Adrenal gland (tissue), 12 donors: Measurements from ENCODE around the gene SOHLH1. TPM values are rescaled to one million over a fixed set of nuclear protein-coding genes. Genes with fewer than 3 reads are reported as not detected.

Source experiments
- DNase-seq, 7 donors: peaks; one replicate each; pipeline ENCODE4 v3.0.0-alpha.2; 2019 to 2020
- H3K27ac ChIP-seq, 5 donors: fragments of 200-600 bp; sonication (generic) in 4 of 5; 1 replicate in 3 of 5; 2 replicates in 2 of 5; pipeline versions ENCODE4 v1.5.1 to v1.8.0; 2016 to 2020; ENCODE audit warnings: mild to moderate bottlenecking in 1 of 5
- H3K27me3 ChIP-seq: fragments of 200-600 bp; 2 replicates; pipeline ENCODE4 v1.8.0; 2021
- H3K36me3 ChIP-seq, 2 donors: fragments of 200-600 bp; replicated peaks in 1 of 2; 1 replicate in 1 of 2; 2 replicates in 1 of 2; pipeline versions ENCODE4 v1.5.1 to v1.8.0; 2018 to 2022
- H3K4me1 ChIP-seq, 2 donors: fragments of 200-600 bp; replicated peaks in 1 of 2; 1 replicate in 1 of 2; 2 replicates in 1 of 2; pipeline versions ENCODE4 v1.5.1 to v1.8.0; 2018 to 2021
- H3K4me3 ChIP-seq, 4 donors: fragments of 200-600 bp; sonication (generic) in 3 of 4; one replicate each; pipeline ENCODE4 v1.5.1; 2016 to 2018
- H3K9me3 ChIP-seq, 3 donors: fragments of 200-600 bp; sonication (generic) in 1 of 3; replicated peaks in 1 of 3; 1 replicate in 2 of 3; 2 replicates in 1 of 3; pipeline versions ENCODE4 v1.5.1 to v1.8.0; 2016 to 2021
- POLR2A ChIP-seq, 2 donors: fragments of 450-650 bp; IDR thresholded peaks; one replicate each; pipeline ENCODE4 v1.6.1; 2017; ENCODE audit warnings: antibody characterized with exemption in 2 of 2, mild to moderate bottlenecking in 2 of 2, moderate library complexity in 1 of 2
- WGBS, 4 donors: extraction: QIAGEN DNeasy Blood & Tissue Kit in 2 of 4; methylation state at CpG; one replicate each; pipeline versions ENCODE4 v1.1.5 to v1.1.7; 2013 to 2017; 5-methylcytosine and 5-hydroxymethylcytosine counted together
- intact Hi-C, 2 donors: fragments of 100-400 bp; cut with DNase I; formaldehyde crosslinking; loops; one replicate each; pipeline versions ENCODE4 v1.14.1 to v1.15.0; 2022 to 2023
- polyA plus RNA-seq, 3 donors: library from polyadenylated mRNA; stranded (reverse); fragments of 200-250 nt in 2 of 3; fragments of 350-450 nt in 1 of 3; fragmentation: Illumina TruSeq in 1 of 3; extraction: RNeasy Lipid Tissue Mini Kit (QIAGEN cat#74804) in 1 of 3; gene quantifications; one replicate each; pipeline ENCODE4 v1.2.3, GENCODE V29; 2013 to 2014
- total RNA-seq, 9 donors: library from RNA; depleted of rRNA in 4 of 9; stranded (reverse); fragments of >200 nt in 4 of 9; fragments of 120-200 nt in 1 of 9; fragmentation: NEBNext Ultra II Directional in 1 of 9; extraction: Animal tissue kit (Norgen Biotek cat#: 25700) in 1 of 9; gene quantifications; one replicate each; pipeline versions ENCODE4 v1.1.0 to v1.2.4, GENCODE V29; 2013 to 2023
- TF ChIP-seq, protein P1 (sequence below), 6 experiments: fragments of 450-650 bp in 4 of 6; fragments of 200-600 bp in 2 of 6; sonication (generic) in 1 of 6; IDR thresholded peaks; 1 replicate in 5 of 6; 2 replicates in 1 of 6; pipeline versions ENCODE4 v1.5.1 to v1.8.0; 2016 to 2021; ENCODE audit warnings: antibody characterized with exemption in 6 of 6, mild to moderate bottlenecking in 2 of 6, moderate library complexity in 1 of 6
- donor health status: healthy with polysubstance abuse.
- donor health status: Bipolar disorder and iron deficiency.
- donor health status: DM: yes; HTN: yes; CAD: no.
- donor health status: DM: no; HTN: no; CAD: no.
- donor health status: DM: no; HTN: no; CAD: no.
- donor health status: DM: yes; HTN: yes; CAD: no.

The SOHLH1 gene
- total and polyA plus RNA-seq, 12 donors: not detected

DNA sequence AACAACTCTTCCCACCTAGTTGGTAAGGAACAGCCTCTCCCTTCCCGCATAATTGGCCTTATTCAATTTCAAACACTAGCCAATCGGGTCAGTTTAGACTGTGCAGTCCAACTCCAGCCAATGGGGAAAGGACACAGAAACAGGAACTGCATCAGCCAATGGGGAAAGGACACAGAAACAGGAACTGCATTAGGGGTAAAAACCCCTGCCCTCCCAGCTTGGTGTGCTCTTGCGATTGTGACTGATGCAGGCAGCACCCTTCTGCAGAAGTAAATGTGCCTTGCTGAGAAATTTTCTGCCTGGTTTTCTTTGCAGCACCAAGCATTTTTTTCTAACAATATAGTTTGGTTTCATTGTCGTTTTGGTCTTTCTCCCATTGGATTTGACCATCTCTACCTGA is 51.4 kb downstream of the SOHLH1 start:
- peaks cover under 1% of the 10 kb centered on the region for H3K27me3 ChIP-seq
- intact Hi-C loops: no loop called here
- TF ChIP-seq, protein P1, sequence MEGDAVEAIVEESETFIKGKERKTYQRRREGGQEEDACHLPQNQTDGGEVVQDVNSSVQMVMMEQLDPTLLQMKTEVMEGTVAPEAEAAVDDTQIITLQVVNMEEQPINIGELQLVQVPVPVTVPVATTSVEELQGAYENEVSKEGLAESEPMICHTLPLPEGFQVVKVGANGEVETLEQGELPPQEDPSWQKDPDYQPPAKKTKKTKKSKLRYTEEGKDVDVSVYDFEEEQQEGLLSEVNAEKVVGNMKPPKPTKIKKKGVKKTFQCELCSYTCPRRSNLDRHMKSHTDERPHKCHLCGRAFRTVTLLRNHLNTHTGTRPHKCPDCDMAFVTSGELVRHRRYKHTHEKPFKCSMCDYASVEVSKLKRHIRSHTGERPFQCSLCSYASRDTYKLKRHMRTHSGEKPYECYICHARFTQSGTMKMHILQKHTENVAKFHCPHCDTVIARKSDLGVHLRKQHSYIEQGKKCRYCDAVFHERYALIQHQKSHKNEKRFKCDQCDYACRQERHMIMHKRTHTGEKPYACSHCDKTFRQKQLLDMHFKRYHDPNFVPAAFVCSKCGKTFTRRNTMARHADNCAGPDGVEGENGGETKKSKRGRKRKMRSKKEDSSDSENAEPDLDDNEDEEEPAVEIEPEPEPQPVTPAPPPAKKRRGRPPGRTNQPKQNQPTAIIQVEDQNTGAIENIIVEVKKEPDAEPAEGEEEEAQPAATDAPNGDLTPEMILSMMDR (IDR thresholded peaks at IDR 0.05): no peak
- no peak for TF ChIP-seq POLR2A (IDR thresholded peaks at IDR 0.05)
- no peak overlapping the region for H3K27ac ChIP-seq
- H3K4me3 ChIP-seq: no peak overlapping the region
- peaks cover 0 to 32% (median 0%) of the 10 kb centered on the region in 3 donors for H3K9me3 ChIP-seq
- no peak for DNase-seq
- H3K4me1 ChIP-seq: no peaks in the 10 kb centered on the region
- no peaks in the 10 kb centered on the region for H3K36me3 ChIP-seq
- 76 to 81% (median 79%) methylated on average over 4 of the region's 4 CpGs for WGBS, 4 donors

DNA sequence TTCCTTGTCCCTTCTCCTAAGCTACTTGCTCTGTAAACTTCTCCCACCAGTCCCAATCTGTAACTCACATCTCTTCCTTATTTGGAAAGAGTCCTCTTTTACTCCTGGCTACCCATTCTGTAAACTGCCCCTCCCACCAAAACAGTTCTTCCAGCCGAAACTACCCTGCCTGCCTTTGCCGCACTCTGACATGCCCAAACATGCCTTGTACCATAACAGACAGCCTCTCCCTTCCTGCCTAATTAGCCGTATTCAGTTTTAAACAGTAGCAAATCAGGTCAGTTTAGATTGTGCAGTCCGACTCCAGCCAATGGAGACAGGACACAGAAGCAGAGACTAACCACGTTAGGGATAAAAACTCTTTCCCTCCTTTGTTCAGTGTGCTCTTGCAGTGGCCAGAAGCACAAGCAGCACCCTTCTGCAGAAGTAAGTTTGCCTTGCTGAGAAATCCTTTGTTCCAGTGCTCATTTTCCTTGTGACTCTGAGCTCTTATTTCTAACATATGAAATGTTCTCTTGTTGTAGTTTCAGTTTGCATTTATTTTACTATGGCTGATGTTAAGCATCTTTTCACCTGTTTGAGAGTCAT is 54.6 kb downstream of the SOHLH1 start:
- 74 to 81% (median 81%) methylated on average over 5 of the region's 5 CpGs for WGBS, 4 donors
- H3K4me3 ChIP-seq: no peak overlapping the region
- no peak overlapping the region for H3K27ac ChIP-seq
- H3K4me1 ChIP-seq: no peaks in the 10 kb centered on the region
- no peaks in the 10 kb centered on the region for H3K27me3 ChIP-seq
- TF ChIP-seq POLR2A (IDR thresholded peaks at IDR 0.05): no peak
- TF ChIP-seq, protein P1 (IDR thresholded peaks at IDR 0.05): no peak
- no peak for DNase-seq
- peaks cover 0 to 32% (median 0%) of the 10 kb centered on the region in 3 donors for H3K9me3 ChIP-seq
- no peaks in the 10 kb centered on the region for H3K36me3 ChIP-seq
- intact Hi-C loops: no loop called here

Other genes starting within 250 kb of the SOHLH1 start
- gene PPP1R26, start 219.7 kb downstream of the SOHLH1 start, total RNA-seq: 10 to 100 TPM; 10.3 to 34.8 (median 17.5) TPM
- gene PPP1R26, start 219.7 kb downstream of the SOHLH1 start, polyA plus RNA-seq: 10 to 100 TPM in 2 of 3 donors, 1 to 10 TPM in 1; 3.3 to 20.7 (median 11.5) TPM
- gene MRPS2, start 198.8 kb downstream of the SOHLH1 start, total RNA-seq: 10 to 100 TPM; 43.7 to 84.1 (median 60.2) TPM
- gene MRPS2, start 198.8 kb downstream of the SOHLH1 start, polyA plus RNA-seq: 10 to 100 TPM; 31.8 to 62.0 (median 52.0) TPM
- gene LCN1, start 178.0 kb downstream of the SOHLH1 start, total RNA-seq: not detected
- not detected for gene LCN1, start 178.0 kb downstream of the SOHLH1 start, polyA plus RNA-seq
- not detected for gene OBP2A, start 153.4 kb downstream of the SOHLH1 start, total RNA-seq
- not detected for gene OBP2A, start 153.4 kb downstream of the SOHLH1 start, polyA plus RNA-seq
- under 1 TPM in 1 of 9 donors, not detected in 8; 0.17 TPM for gene PAEP, start 137.7 kb downstream of the SOHLH1 start, total RNA-seq
- not detected for gene PAEP, start 137.7 kb downstream of the SOHLH1 start, polyA plus RNA-seq
- not detected for gene GLT6D1, start 59.9 kb downstream of the SOHLH1 start, total RNA-seq
- gene GLT6D1, start 59.9 kb downstream of the SOHLH1 start, polyA plus RNA-seq: not detected
- gene LCN9, start 36.2 kb downstream of the SOHLH1 start, total RNA-seq: not detected
- not detected for gene LCN9, start 36.2 kb downstream of the SOHLH1 start, polyA plus RNA-seq
- gene KCNT1, start 2.7 kb upstream of the SOHLH1 start, total RNA-seq: 1 to 10 TPM in 1 of 9 donors, under 1 TPM in 2, not detected in 6; 0.11 to 2.4 (median 0.28) TPM
- under 1 TPM; 0.05 to 0.32 (median 0.20) TPM for gene KCNT1, start 2.7 kb upstream of the SOHLH1 start, polyA plus RNA-seq
- 100 to 1,000 TPM in 1 of 9 donors, 10 to 100 TPM in 8; 21.4 to 108 (median 29.0) TPM for gene CAMSAP1, start 208.1 kb upstream of the SOHLH1 start, total RNA-seq
- 10 to 100 TPM in 1 of 3 donors, 1 to 10 TPM in 2; 4.6 to 17.9 (median 8.8) TPM for gene CAMSAP1, start 208.1 kb upstream of the SOHLH1 start, polyA plus RNA-seq